Measurements from ENCODE around the gene RBP3. TPM values are rescaled to one million over a fixed set of nuclear protein-coding genes. Genes with fewer than 3 reads are reported as not detected.

RBP3 gene
- total RNA-seq, 1 experiment from 2014 or later = not detected

DNA sequence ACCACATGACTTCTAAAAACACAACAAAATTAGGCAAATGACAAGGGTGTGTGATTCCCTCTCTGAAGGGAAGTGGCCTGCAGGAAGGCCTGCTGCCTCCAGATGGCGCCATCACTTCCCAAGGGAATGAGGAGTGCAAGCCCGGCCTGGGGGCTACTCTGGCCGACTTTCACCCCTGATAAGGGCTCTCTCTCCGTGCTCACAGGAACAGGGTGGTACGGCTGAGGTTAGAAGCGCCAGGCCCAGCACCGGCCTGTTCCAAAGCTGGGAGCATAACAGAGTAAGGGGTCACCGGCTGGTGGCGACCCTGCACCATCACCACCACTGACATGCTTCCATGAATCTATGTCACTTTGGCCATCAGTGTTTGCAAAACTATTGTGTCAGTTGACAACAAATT, 13.1 kb downstream of the RBP3 start:
- H3K56ac ChIP-seq (ENCODE audit: insufficient read length, low read depth, low read length) = no peak overlapping the region
- no peaks in the 10 kb centered on the region for H3K4me1 ChIP-seq (ENCODE audit: insufficient read depth, low read length)
- H2BK15ac ChIP-seq (ENCODE audit: low read depth, low read length) = no peak overlapping the region
- no peak overlapping the region for H3K4ac ChIP-seq (ENCODE audit: low read depth, low read length)
- H4K91ac ChIP-seq (ENCODE audit: insufficient read length, low read depth, low read length) = no peak overlapping the region
- H3K9me3 ChIP-seq (ENCODE audit: control insufficient read depth, low read depth, low read length) = no peaks in the 10 kb centered on the region
- H2BK12ac ChIP-seq (ENCODE audit: insufficient read length, low read depth, low read length) = no peak overlapping the region
- no peak overlapping the region for H3T11ph ChIP-seq (ENCODE audit: low read length)
- no peak overlapping the region for H2BK5ac ChIP-seq (ENCODE audit: insufficient read length, low read length)
- H3K18ac ChIP-seq (ENCODE audit: insufficient read length, low read depth, low read length) = no peak overlapping the region
- Mint-ChIP-seq H3K27me3 (ENCODE audit: low read depth) (no peaks in the 10 kb centered on the region), H3K36me3 (ENCODE audit: insufficient read depth in 1 of 3, low read depth in 3 of 3) (no peaks in the 10 kb centered on the region), H3K27ac (no peak overlapping the region), H3K9me3 (no peaks in the 10 kb centered on the region; a peak in 1 of 5 replicates), H3K4me3 (no peak overlapping the region), H3K4me1 (peaks cover 17 to 22% of the 10 kb centered on the region in 2 experiments)
- no peak overlapping the region for H3K4me2 ChIP-seq (ENCODE audit: insufficient read depth, insufficient read length, low read length)
- H3K79me2 ChIP-seq (ENCODE audit: insufficient read depth, low read length) = no peaks in the 10 kb centered on the region
- H3K9ac ChIP-seq (ENCODE audit: extremely low read depth, insufficient read length, low read length) = no peak overlapping the region
- DNase-seq = peak; percentile 84
- no peak overlapping the region for H3K27ac ChIP-seq (ENCODE audit: insufficient read length, low read depth, low read length)
- no peaks in the 10 kb centered on the region for H3K79me1 ChIP-seq (ENCODE audit: insufficient read depth, low read depth, low read length, poor library complexity, severe bottlenecking)
- TF ChIP-seq, protein P1, sequence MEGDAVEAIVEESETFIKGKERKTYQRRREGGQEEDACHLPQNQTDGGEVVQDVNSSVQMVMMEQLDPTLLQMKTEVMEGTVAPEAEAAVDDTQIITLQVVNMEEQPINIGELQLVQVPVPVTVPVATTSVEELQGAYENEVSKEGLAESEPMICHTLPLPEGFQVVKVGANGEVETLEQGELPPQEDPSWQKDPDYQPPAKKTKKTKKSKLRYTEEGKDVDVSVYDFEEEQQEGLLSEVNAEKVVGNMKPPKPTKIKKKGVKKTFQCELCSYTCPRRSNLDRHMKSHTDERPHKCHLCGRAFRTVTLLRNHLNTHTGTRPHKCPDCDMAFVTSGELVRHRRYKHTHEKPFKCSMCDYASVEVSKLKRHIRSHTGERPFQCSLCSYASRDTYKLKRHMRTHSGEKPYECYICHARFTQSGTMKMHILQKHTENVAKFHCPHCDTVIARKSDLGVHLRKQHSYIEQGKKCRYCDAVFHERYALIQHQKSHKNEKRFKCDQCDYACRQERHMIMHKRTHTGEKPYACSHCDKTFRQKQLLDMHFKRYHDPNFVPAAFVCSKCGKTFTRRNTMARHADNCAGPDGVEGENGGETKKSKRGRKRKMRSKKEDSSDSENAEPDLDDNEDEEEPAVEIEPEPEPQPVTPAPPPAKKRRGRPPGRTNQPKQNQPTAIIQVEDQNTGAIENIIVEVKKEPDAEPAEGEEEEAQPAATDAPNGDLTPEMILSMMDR (conservative IDR thresholded peaks at IDR 0.05) = peak; percentile 98
- H3K23ac ChIP-seq (ENCODE audit: insufficient read length, low read depth, low read length) = no peak overlapping the region
- no peak overlapping the region for H2AFZ ChIP-seq (ENCODE audit: low read length)
- no CpG with 5 or more reads among the region's 9 CpGs for WGBS (ENCODE audit: extremely low coverage, insufficient read length, low lambda C conversion rate)
- H4K20me1 ChIP-seq (ENCODE audit: control insufficient read depth, insufficient read depth, insufficient read length) = no peaks in the 10 kb centered on the region
- no peak overlapping the region for H2AK5ac ChIP-seq (ENCODE audit: insufficient read length, low read length)
- no peaks in the 10 kb centered on the region for H3K27me3 ChIP-seq (ENCODE audit: insufficient read depth, low read length)
- H3K14ac ChIP-seq (ENCODE audit: insufficient read depth, low read length) = no peak overlapping the region
- no peak overlapping the region for H4K5ac ChIP-seq (ENCODE audit: insufficient read length, low read depth, low read length)
- H2BK20ac ChIP-seq (ENCODE audit: low read depth, low read length, poor library complexity, severe bottlenecking) = no peak overlapping the region
- H4K8ac ChIP-seq (replicated peaks; ENCODE audit: insufficient read length, low read depth, low read length) = no peak overlapping the region
- no peaks in the 10 kb centered on the region for H3K23me2 ChIP-seq (ENCODE audit: insufficient read length, low read depth, low read length, poor library complexity, severe bottlenecking)
- no peak overlapping the region for H2BK120ac ChIP-seq (ENCODE audit: low read depth, low read length, poor library complexity, severe bottlenecking)
